CD14-positive monocyte (primary cell): ENCODE results near the gene SUMO3. TPM values are rescaled to one million over a fixed set of nuclear protein-coding genes. Genes with fewer than 3 reads are reported as not detected.

Source experiments
- DNase-seq, 3 donors: peaks; one replicate each; pipeline ENCODE4 v3.0.0-alpha.2; 2011 to 2022
- H2AFZ ChIP-seq: 2 replicates; pipeline ENCODE4 v1.6.0; 2012; ENCODE audit warnings: mild to moderate bottlenecking, low read depth, low read length, inconsistent platforms; ENCODE audit not compliant: insufficient read depth, poor library complexity, severe bottlenecking
- H3K27ac ChIP-seq, 2 donors: 1 replicate in 1 of 2; 2 replicates in 1 of 2; pipeline ENCODE4 v1.5.1; 2012 to 2013; ENCODE audit warnings: low read length in 2 of 2, control low read depth in 1 of 2, inconsistent platforms in 1 of 2, low read depth in 1 of 2, mild to moderate bottlenecking in 1 of 2
- H3K27me3 ChIP-seq, 2 donors: one replicate each; pipeline versions ENCODE4 v1.6.0 to v1.6.1; 2011 to 2013; ENCODE audit warnings: low read length in 2 of 2; ENCODE audit not compliant: control insufficient read depth in 2 of 2, insufficient read depth in 2 of 2
- H3K36me3 ChIP-seq, 2 donors: replicated peaks in 1 of 2; 1 replicate in 1 of 2; 2 replicates in 1 of 2; pipeline versions ENCODE4 v1.5.1 to v1.6.1; 2012 to 2013; ENCODE audit warnings: low read length in 2 of 2, control low read depth in 1 of 2, inconsistent platforms in 1 of 2, mild to moderate bottlenecking in 1 of 2; ENCODE audit not compliant: insufficient read depth in 2 of 2, control insufficient read depth in 1 of 2
- H3K4me1 ChIP-seq, 2 donors: 1 replicate in 1 of 2; 2 replicates in 1 of 2; pipeline versions ENCODE4 v1.5.1 to v1.6.1; 2012 to 2013; ENCODE audit warnings: low read length in 2 of 2, control low read depth in 1 of 2, inconsistent platforms in 1 of 2, mild to moderate bottlenecking in 1 of 2, moderate library complexity in 1 of 2; ENCODE audit not compliant: insufficient read depth in 2 of 2, control insufficient read depth in 1 of 2
- H3K4me2 ChIP-seq: replicated peaks from 2 replicates; pipeline ENCODE3; 2012; ENCODE audit warnings: low read length, moderate library complexity, mild to moderate bottlenecking; ENCODE audit not compliant: poor library complexity, severe bottlenecking; ENCODE audit errors: extremely low read depth
- H3K4me3 ChIP-seq, 3 experiments: fragments of 200-600 bp in 1 of 3; sonication (generic) in 1 of 3; replicated peaks in 1 of 3; 1 replicate in 2 of 3; 2 replicates in 1 of 3; pipeline ENCODE4 v1.5.1; 2011 to 2013; ENCODE audit warnings: low read length in 3 of 3, mild to moderate bottlenecking in 3 of 3, control low read depth in 2 of 3, low read depth in 2 of 3, inconsistent platforms in 1 of 3, moderate library complexity in 1 of 3
- H3K79me2 ChIP-seq: 2 replicates; pipeline ENCODE4 v1.6.0; 2012; ENCODE audit warnings: mild to moderate bottlenecking, control low read depth, inconsistent platforms, low read length, moderate library complexity; ENCODE audit not compliant: insufficient read depth
- H3K9ac ChIP-seq: 2 replicates; pipeline ENCODE4 v1.6.0; 2017; ENCODE audit warnings: low read length, mild to moderate bottlenecking; ENCODE audit not compliant: insufficient read depth, poor library complexity, severe bottlenecking
- H3K9me3 ChIP-seq, 2 donors: replicated peaks in 1 of 2; 1 replicate in 1 of 2; 2 replicates in 1 of 2; pipeline versions ENCODE4 v1.5.1 to v1.6.1; 2012 to 2013; ENCODE audit warnings: low read length in 2 of 2, control low read depth in 1 of 2; ENCODE audit not compliant: control insufficient read depth in 1 of 2, insufficient read depth in 1 of 2
- H4K20me1 ChIP-seq: 2 replicates; pipeline ENCODE4 v1.6.0; 2012; ENCODE audit warnings: mild to moderate bottlenecking, low read length, control low read depth, moderate library complexity; ENCODE audit not compliant: insufficient read depth
- H3K27ac Mint-ChIP-seq, 7 donors: one replicate each; pipeline ENCODE4 v1.8.0; 2020; ENCODE audit warnings: mild to moderate bottlenecking in 7 of 7, mixed read lengths in 7 of 7, moderate library complexity in 6 of 7, inconsistent platforms in 2 of 7
- H3K27me3 Mint-ChIP-seq, 3 donors: one replicate each; pipeline ENCODE4 v1.8.0; 2021 to 2022; ENCODE audit warnings: low read depth in 3 of 3, mild to moderate bottlenecking in 3 of 3, mixed read lengths in 3 of 3, moderate library complexity in 3 of 3, inconsistent platforms in 1 of 3
- H3K36me3 Mint-ChIP-seq, 2 donors: one replicate each; pipeline ENCODE4 v1.8.0; 2020; ENCODE audit warnings: mixed read lengths in 2 of 2, inconsistent platforms in 1 of 2, mild to moderate bottlenecking in 1 of 2
- H3K4me1 Mint-ChIP-seq: one replicate; pipeline ENCODE4 v1.8.0; 2020; ENCODE audit warnings: mild to moderate bottlenecking, mixed read lengths
- H3K4me3 Mint-ChIP-seq, 2 donors: one replicate each; pipeline ENCODE4 v1.8.0; 2020; ENCODE audit warnings: mild to moderate bottlenecking in 2 of 2, mixed read lengths in 2 of 2, moderate library complexity in 1 of 2
- H3K9me3 Mint-ChIP-seq, 7 donors: one replicate each; pipeline ENCODE4 v1.8.0; 2020 to 2022; ENCODE audit warnings: mixed read lengths in 7 of 7, mild to moderate bottlenecking in 6 of 7, moderate library complexity in 6 of 7, inconsistent platforms in 2 of 7
- WGBS: methylation state at CpG from one replicate; pipeline ENCODE4 v1.1.5; 2013; ENCODE audit warnings: missing lambda C conversion rate; ENCODE audit not compliant: insufficient coverage; 5-methylcytosine and 5-hydroxymethylcytosine counted together
- intact Hi-C, 2 donors: fragments of 100-400 bp; cut with micrococcal nuclease; formaldehyde crosslinking; loops; one replicate each; pipeline versions ENCODE4 v1.15.0 to v1.15.1; 2023
- polyA plus RNA-seq, 3 donors: library from polyadenylated mRNA; depleted of rRNA in 1 of 3; unstranded in 2 of 3; stranded (reverse) in 1 of 3; fragments of 300-500 nt in 2 of 3; fragments of >200 nt in 1 of 3; fragmentation: Illumina TruSeq in 2 of 3; gene quantifications; 1 replicate in 2 of 3; 2 replicates in 1 of 3; pipeline ENCODE4 v1.2.3, GENCODE V29; 2012 to 2021
- TF ChIP-seq, protein P1 (sequence below): fragments of 200-600 bp; IDR thresholded peaks from one replicate; pipeline ENCODE4 v1.8.0; 2022; ENCODE audit warnings: antibody characterized with exemption, mild to moderate bottlenecking

Gene SUMO3
- polyA plus RNA-seq, 3 donors, result 70.9 to 112 (median 109) TPM

DNA sequence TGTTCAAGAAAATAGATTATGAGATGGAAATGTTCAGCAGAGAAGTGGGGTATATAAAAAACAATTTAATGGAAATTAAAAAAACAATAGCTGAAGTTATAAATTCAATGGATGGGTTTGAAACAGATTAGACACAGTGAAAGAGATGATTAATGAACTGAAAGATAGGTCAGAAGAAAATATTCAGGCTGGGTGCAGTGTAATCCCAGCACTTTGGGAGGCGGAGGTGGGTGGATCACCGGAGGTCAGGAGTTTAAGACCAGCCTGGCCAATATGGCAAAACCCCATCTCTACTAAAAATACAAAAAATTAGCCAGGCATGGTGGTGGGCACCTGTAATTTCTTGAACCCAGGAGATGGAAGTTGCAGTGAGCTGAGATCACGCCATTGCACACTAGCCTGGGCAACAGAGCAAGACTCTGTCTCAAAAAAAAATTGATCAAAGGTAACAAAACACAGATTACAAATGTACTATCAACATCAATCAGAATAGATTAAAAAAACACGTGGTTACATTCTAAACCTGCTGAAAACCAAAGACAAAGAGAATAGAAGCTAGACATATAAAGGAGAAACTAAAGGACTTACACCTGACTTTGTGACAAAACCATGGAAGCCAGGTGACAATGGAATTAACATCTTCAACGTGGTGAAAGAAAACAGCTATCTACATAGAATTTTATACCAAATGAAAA lies 4.8 kb upstream of the SUMO3 start:
- peaks cover 6% of the 10 kb centered on the region for H3K4me1 Mint-ChIP-seq
- Histone ChIP-seq H3K4me2 (no peak overlapping the region), H3K4me3 (no peak overlapping the region), H3K79me2 (no peaks in the 10 kb centered on the region), H3K4me1 (peaks cover 6 to 7% of the 10 kb centered on the region in 2 donors), H4K20me1 (no peaks in the 10 kb centered on the region), H2AFZ (no peak overlapping the region), H3K9me3 (peaks cover 35 to 52% of the 10 kb centered on the region in 2 donors), H3K36me3 (no peaks in the 10 kb centered on the region), H3K27ac (no peak overlapping the region), H3K27me3 (no peaks in the 10 kb centered on the region), H3K9ac (no peak overlapping the region)
- peaks cover 30 to 65% (median 60%) of the 10 kb centered on the region in 7 donors for H3K9me3 Mint-ChIP-seq
- DNase-seq, result no peak
- TF ChIP-seq, protein P1, sequence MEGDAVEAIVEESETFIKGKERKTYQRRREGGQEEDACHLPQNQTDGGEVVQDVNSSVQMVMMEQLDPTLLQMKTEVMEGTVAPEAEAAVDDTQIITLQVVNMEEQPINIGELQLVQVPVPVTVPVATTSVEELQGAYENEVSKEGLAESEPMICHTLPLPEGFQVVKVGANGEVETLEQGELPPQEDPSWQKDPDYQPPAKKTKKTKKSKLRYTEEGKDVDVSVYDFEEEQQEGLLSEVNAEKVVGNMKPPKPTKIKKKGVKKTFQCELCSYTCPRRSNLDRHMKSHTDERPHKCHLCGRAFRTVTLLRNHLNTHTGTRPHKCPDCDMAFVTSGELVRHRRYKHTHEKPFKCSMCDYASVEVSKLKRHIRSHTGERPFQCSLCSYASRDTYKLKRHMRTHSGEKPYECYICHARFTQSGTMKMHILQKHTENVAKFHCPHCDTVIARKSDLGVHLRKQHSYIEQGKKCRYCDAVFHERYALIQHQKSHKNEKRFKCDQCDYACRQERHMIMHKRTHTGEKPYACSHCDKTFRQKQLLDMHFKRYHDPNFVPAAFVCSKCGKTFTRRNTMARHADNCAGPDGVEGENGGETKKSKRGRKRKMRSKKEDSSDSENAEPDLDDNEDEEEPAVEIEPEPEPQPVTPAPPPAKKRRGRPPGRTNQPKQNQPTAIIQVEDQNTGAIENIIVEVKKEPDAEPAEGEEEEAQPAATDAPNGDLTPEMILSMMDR, result no peak
- no CpG with 5 or more reads among the region's 5 CpGs for WGBS
- peaks cover 5 to 10% (median 8%) of the 10 kb centered on the region in 3 donors for H3K27me3 Mint-ChIP-seq
- no peak overlapping the region for H3K4me3 Mint-ChIP-seq
- intact Hi-C loops, result loop anchor here in 1 of 2 donors (5.0 kb wide), 1 partner anchor 35 kb away; no protein-coding TSS in a partner anchor
- H3K36me3 Mint-ChIP-seq, result peaks cover 1 to 6% of the 10 kb centered on the region in 2 donors
- H3K27ac Mint-ChIP-seq, result peak overlapping the region in 1 of 7 donors; percentile 8

DNA sequence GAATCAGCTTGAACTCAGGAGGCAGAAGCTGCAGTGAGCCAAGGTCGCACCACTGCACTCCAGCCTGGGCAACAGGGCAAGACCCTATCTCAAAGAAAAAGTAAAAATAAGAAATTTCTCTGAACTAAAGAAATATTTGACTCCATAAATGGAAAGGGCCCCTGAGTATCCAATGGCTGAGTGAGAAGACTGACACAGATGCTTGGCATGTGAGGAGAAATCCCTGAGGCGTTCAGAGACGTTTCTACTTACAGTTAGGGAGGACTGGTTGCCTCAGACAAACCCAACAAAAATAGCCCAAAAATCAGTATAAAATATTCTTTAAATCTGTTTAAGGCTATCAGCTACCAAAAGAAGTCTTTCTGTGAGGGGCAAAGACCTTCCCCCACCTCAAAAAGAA lies 3.0 kb upstream of the SUMO3 start:
- Mint-ChIP-seq H3K9me3 (peaks cover 21 to 54% (median 49%) of the 10 kb centered on the region in 7 donors), H3K4me1 (peaks cover 18% of the 10 kb centered on the region), H3K36me3 (peaks cover 0 to 7% of the 10 kb centered on the region in 2 donors), H3K27ac (no peak overlapping the region), H3K4me3 (no peak overlapping the region), H3K27me3 (peaks cover 3 to 6% (median 3%) of the 10 kb centered on the region in 3 donors)
- H3K36me3 ChIP-seq, result no peaks in the 10 kb centered on the region
- H3K27me3 ChIP-seq, result no peaks in the 10 kb centered on the region
- intact Hi-C loops, result loop anchor here in 1 of 2 donors (5.0 kb wide), 1 partner anchor 36 kb away; no protein-coding TSS in a partner anchor
- H4K20me1 ChIP-seq, result peaks cover 17% of the 10 kb centered on the region
- TF ChIP-seq, protein P1, result no peak
- peaks cover 29 to 44% of the 10 kb centered on the region in 2 donors for H3K9me3 ChIP-seq
- WGBS, result no CpG with 5 or more reads among the region's 3 CpGs
- DNase-seq, result no peak
- H3K27ac ChIP-seq, result no peak overlapping the region
- peaks cover 11 to 20% of the 10 kb centered on the region in 2 donors for H3K4me1 ChIP-seq
- H3K4me2 ChIP-seq, result no peak overlapping the region
- peaks cover 17% of the 10 kb centered on the region for H3K79me2 ChIP-seq
- H3K9ac ChIP-seq, result no peak overlapping the region
- H3K4me3 ChIP-seq, result no peak overlapping the region
- H2AFZ ChIP-seq, result no peak overlapping the region
